ENCODE measurements around the gene RBPJL. TPM values are rescaled to one million over a fixed set of nuclear protein-coding genes. Genes with fewer than 3 reads are reported as not detected.

RBPJL gene
- total RNA-seq, 1 experiment from 2014 or later: 0.85 TPM

DNA sequence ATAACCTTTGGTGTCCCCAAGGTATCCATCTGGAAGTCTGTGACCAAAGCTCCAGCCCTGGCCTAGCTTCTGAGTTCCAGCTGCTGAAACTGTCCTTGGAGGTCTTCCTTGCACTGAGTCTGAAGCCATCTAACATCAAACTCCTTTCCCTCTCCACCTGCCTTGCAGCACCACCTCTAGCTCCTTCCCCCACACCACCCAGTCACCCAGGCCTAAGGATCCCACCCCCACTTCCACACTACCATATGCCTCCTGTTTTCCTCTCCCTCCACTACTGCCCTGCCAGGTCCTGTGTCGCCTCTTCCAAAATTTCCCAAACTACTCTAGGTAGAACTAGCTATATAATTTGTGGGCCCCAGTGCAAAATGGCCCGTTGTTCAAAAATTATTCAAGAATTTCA lies 12.3 kb downstream of the RBPJL start:
- Mint-ChIP-seq H3K36me3 (no peaks in the 10 kb centered on the region), H3K4me3 (no peak overlapping the region), H3K27me3 (ENCODE audit: low read depth) (no peaks in the 10 kb centered on the region; the same call in 1 of the 2 replicates), H3K27ac (no peak overlapping the region), H3K4me1 (peaks cover 2% of the 10 kb centered on the region; the same call in 1 of the 2 replicates), H3K9me3 (no peaks in the 10 kb centered on the region)
- ChIA-PET CTCF (interaction anchor here (0.6 to 5.6 kb wide), 26 partner anchors 8 to 740 kb away, joined by 3 to 76 read pairs (median 4); partner anchors contain the start of genes DBNDD2, MATN4, SDC4 and SYS1), POLR2A (interaction anchor here (0.5 kb wide), 1 partner anchor 591 kb away, joined by 3 read pairs; no protein-coding TSS in a partner anchor)
- TF ChIP-seq, protein P1, sequence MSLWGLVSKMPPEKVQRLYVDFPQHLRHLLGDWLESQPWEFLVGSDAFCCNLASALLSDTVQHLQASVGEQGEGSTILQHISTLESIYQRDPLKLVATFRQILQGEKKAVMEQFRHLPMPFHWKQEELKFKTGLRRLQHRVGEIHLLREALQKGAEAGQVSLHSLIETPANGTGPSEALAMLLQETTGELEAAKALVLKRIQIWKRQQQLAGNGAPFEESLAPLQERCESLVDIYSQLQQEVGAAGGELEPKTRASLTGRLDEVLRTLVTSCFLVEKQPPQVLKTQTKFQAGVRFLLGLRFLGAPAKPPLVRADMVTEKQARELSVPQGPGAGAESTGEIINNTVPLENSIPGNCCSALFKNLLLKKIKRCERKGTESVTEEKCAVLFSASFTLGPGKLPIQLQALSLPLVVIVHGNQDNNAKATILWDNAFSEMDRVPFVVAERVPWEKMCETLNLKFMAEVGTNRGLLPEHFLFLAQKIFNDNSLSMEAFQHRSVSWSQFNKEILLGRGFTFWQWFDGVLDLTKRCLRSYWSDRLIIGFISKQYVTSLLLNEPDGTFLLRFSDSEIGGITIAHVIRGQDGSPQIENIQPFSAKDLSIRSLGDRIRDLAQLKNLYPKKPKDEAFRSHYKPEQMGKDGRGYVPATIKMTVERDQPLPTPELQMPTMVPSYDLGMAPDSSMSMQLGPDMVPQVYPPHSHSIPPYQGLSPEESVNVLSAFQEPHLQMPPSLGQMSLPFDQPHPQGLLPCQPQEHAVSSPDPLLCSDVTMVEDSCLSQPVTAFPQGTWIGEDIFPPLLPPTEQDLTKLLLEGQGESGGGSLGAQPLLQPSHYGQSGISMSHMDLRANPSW (CRISPR knock-in tag; conservative IDR thresholded peaks at IDR 0.05; ENCODE audit: low read depth): no peak
- TF ChIP-seq TP53 (CRISPR knock-in tag; IDR thresholded peaks at IDR 0.05) (no peak), ZNF317 (CRISPR knock-in tag; IDR thresholded peaks at IDR 0.05; ENCODE audit: borderline replicate concordance, low read depth) (no peak), JUN (CRISPR knock-in tag; IDR thresholded peaks at IDR 0.05) (no peak), ARID4B (CRISPR knock-in tag; IDR thresholded peaks at IDR 0.05; ENCODE audit: borderline replicate concordance) (no peak), SP1 (CRISPR knock-in tag; conservative IDR thresholded peaks at IDR 0.05) (no peak), CREB1 (CRISPR knock-in tag; IDR thresholded peaks at IDR 0.05) (no peak), MYBL2 (CRISPR knock-in tag; IDR thresholded peaks at IDR 0.05) (no peak), ATF1 (CRISPR knock-in tag; IDR thresholded peaks at IDR 0.05) (no peak), E2F4 (CRISPR knock-in tag; IDR thresholded peaks at IDR 0.05; ENCODE audit: borderline replicate concordance, low read depth) (no peak), FOXP4 (CRISPR knock-in tag; IDR thresholded peaks at IDR 0.05) (no peak), HMGA2 (CRISPR knock-in tag; IDR thresholded peaks at IDR 0.05) (no peak), NR3C1 (CRISPR knock-in tag; conservative IDR thresholded peaks at IDR 0.05; ENCODE audit: low read depth) (no peak), TEAD1 (CRISPR knock-in tag; IDR thresholded peaks at IDR 0.05) (no peak), KAT7 (CRISPR knock-in tag; IDR thresholded peaks at IDR 0.05; ENCODE audit: borderline replicate concordance) (no peak), ZNF671 (CRISPR knock-in tag; IDR thresholded peaks at IDR 0.05) (no peak)
- TF ChIP-seq, protein P2, sequence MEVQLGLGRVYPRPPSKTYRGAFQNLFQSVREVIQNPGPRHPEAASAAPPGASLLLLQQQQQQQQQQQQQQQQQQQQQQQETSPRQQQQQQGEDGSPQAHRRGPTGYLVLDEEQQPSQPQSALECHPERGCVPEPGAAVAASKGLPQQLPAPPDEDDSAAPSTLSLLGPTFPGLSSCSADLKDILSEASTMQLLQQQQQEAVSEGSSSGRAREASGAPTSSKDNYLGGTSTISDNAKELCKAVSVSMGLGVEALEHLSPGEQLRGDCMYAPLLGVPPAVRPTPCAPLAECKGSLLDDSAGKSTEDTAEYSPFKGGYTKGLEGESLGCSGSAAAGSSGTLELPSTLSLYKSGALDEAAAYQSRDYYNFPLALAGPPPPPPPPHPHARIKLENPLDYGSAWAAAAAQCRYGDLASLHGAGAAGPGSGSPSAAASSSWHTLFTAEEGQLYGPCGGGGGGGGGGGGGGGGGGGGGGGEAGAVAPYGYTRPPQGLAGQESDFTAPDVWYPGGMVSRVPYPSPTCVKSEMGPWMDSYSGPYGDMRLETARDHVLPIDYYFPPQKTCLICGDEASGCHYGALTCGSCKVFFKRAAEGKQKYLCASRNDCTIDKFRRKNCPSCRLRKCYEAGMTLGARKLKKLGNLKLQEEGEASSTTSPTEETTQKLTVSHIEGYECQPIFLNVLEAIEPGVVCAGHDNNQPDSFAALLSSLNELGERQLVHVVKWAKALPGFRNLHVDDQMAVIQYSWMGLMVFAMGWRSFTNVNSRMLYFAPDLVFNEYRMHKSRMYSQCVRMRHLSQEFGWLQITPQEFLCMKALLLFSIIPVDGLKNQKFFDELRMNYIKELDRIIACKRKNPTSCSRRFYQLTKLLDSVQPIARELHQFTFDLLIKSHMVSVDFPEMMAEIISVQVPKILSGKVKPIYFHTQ (CRISPR knock-in tag; IDR thresholded peaks at IDR 0.05): no peak
- TF ChIP-seq, protein P3, sequence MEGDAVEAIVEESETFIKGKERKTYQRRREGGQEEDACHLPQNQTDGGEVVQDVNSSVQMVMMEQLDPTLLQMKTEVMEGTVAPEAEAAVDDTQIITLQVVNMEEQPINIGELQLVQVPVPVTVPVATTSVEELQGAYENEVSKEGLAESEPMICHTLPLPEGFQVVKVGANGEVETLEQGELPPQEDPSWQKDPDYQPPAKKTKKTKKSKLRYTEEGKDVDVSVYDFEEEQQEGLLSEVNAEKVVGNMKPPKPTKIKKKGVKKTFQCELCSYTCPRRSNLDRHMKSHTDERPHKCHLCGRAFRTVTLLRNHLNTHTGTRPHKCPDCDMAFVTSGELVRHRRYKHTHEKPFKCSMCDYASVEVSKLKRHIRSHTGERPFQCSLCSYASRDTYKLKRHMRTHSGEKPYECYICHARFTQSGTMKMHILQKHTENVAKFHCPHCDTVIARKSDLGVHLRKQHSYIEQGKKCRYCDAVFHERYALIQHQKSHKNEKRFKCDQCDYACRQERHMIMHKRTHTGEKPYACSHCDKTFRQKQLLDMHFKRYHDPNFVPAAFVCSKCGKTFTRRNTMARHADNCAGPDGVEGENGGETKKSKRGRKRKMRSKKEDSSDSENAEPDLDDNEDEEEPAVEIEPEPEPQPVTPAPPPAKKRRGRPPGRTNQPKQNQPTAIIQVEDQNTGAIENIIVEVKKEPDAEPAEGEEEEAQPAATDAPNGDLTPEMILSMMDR (IDR thresholded peaks at IDR 0.05): no peak
- TF ChIP-seq, protein P4, sequence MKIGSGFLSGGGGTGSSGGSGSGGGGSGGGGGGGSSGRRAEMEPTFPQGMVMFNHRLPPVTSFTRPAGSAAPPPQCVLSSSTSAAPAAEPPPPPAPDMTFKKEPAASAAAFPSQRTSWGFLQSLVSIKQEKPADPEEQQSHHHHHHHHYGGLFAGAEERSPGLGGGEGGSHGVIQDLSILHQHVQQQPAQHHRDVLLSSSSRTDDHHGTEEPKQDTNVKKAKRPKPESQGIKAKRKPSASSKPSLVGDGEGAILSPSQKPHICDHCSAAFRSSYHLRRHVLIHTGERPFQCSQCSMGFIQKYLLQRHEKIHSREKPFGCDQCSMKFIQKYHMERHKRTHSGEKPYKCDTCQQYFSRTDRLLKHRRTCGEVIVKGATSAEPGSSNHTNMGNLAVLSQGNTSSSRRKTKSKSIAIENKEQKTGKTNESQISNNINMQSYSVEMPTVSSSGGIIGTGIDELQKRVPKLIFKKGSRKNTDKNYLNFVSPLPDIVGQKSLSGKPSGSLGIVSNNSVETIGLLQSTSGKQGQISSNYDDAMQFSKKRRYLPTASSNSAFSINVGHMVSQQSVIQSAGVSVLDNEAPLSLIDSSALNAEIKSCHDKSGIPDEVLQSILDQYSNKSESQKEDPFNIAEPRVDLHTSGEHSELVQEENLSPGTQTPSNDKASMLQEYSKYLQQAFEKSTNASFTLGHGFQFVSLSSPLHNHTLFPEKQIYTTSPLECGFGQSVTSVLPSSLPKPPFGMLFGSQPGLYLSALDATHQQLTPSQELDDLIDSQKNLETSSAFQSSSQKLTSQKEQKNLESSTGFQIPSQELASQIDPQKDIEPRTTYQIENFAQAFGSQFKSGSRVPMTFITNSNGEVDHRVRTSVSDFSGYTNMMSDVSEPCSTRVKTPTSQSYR (CRISPR knock-in tag; IDR thresholded peaks at IDR 0.05): no peak
- DNase-seq (ENCODE audit: low spot score) (no peak), ATAC-seq (no peak)

All from WTC11 (cell line).